Central memory CD8-positive, alpha-beta T cell (primary cell): ENCODE results near the gene PSG3.
"Not testable (repeated sequence)": the region's sequence is repeated elsewhere in the genome, so short reads cannot be mapped to it uniquely, and the experiment has no call there.

Source experiments
- ATAC-seq: fragments of 150-1000 bp; cut with Tn5 transposase; replicated peaks from 2 replicates; pipeline ENCODE4 v1.10.0; 2022; ENCODE audit warnings: mild to moderate bottlenecking, moderate FRiP score, moderate number of reproducible peaks; ENCODE audit not compliant: poor library complexity, severe bottlenecking; ENCODE audit errors: extremely low read depth
- DNase-seq, 2 donors: peaks; one replicate each; pipeline ENCODE4 v3.0.0; 2021; ENCODE audit warnings: low spot score in 2 of 2
- H3K27ac Mint-ChIP-seq: one replicate; pipeline ENCODE4 v1.8.0; 2022; ENCODE audit warnings: low read depth, mild to moderate bottlenecking, moderate library complexity, mixed read lengths
- H3K27me3 Mint-ChIP-seq: one replicate; pipeline ENCODE4 v1.8.0; 2022; ENCODE audit warnings: mixed read lengths
- H3K36me3 Mint-ChIP-seq: one replicate; pipeline ENCODE4 v1.8.0; 2022; ENCODE audit warnings: mild to moderate bottlenecking, moderate library complexity, mixed read lengths; ENCODE audit not compliant: insufficient read depth
- H3K4me1 Mint-ChIP-seq: one replicate; pipeline ENCODE4 v1.8.0; 2022; ENCODE audit warnings: mixed read lengths
- H3K4me3 Mint-ChIP-seq: one replicate; pipeline ENCODE4 v1.8.0; 2022; ENCODE audit warnings: mild to moderate bottlenecking, moderate library complexity, mixed read lengths
- H3K9me3 Mint-ChIP-seq: one replicate; pipeline ENCODE4 v1.8.0; 2022; ENCODE audit warnings: mixed read lengths

PSG3 gene

DNA sequence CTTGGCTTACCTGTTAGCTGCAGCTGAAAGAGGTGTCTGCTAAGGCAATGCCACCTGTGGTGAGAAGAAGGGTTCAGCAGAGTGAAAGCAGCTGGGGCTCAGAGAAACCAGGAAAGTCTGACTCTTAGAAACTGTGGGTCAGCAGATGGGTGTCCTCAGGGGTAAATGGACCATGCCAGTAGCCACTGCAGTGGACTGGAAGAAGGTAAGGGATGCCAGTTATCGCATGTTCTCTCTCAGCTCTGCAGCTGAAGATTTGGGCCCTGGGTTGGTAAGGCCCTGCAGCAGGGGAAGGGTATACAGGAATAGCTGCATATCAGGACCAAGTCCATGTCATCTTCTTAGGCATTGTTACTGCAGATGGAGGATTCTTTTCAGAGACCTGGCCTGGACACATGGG, 12.0 kb upstream of the PSG3 start:
- not testable (repeated sequence) for DNase-seq, H3K36me3 Mint-ChIP-seq, ATAC-seq, H3K9me3 Mint-ChIP-seq, H3K4me1 Mint-ChIP-seq, H3K4me3 Mint-ChIP-seq, H3K27ac Mint-ChIP-seq
- peaks cover 59% of the 10 kb centered on the region for H3K27me3 Mint-ChIP-seq

DNA sequence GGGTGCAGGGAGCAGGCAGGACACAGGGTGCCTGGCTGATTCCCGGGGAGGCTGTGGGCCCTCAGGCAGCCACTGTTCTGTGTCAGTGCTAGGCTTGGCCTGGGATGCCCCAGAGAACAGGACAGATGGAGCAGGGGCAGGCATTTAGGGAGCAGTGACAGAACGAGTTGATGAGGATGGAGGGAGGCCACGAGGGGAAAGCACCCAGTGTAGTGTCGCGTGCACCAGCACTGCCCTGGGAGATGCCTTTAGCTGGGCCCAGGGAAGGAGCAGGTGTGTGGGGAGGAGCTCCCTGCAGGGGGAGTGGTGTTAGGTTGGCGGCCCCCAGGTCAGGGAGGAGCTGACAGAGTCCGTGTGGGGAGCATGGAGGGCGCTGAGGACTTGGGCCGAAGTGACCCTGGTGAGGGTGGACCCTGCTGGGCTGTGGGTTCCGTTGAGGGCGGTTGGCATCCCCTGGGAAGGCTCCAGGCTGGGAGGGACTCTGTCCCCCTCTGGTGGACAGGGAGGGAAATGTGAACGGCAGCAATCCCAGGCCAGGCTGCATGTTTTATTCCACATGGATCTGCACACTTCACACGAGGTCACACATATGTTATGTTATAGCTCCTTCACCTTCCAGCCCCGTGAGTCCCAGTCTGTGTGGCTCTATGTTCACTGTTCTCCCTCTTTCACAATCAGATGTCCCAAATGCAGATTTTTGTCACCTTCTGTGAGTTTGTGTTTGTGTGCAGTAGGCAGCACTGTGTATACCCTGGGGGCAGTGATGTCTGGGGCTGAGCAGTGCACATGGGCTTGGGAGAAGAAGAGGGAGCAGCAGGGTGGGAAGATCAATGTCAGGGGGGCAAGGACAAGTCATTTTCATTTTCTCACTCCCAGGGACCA, 1.7 kb upstream of the PSG3 start:
- not testable (repeated sequence) for ATAC-seq, H3K27ac Mint-ChIP-seq, H3K36me3 Mint-ChIP-seq, H3K4me3 Mint-ChIP-seq, H3K9me3 Mint-ChIP-seq, DNase-seq, H3K4me1 Mint-ChIP-seq
- peaks cover 54% of the 10 kb centered on the region for H3K27me3 Mint-ChIP-seq

DNA sequence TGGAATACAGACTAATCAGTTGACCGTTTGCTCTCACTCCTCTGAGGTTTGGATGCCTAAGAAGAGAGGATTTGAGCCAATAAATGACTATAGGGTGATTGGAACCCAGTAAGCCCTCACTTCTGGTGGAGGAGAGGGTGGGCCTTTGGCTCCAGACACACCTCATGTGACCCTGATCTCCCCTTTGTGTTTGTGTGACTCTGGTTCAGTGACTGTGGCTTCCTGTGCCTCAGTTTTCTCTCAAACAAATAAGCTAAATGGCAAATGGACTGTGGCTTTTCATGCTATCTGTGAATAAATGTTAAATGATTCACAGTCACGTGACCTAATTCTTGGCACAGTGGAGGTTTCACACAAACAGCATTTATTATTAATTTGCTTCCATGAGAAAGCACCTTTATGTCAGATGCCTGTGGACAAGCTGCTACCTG, 2.7 kb downstream of the PSG3 start:
- peaks cover 73% of the 10 kb centered on the region for H3K27me3 Mint-ChIP-seq
- H3K4me3 Mint-ChIP-seq, H3K9me3 Mint-ChIP-seq, H3K4me1 Mint-ChIP-seq, ATAC-seq, H3K27ac Mint-ChIP-seq, H3K36me3 Mint-ChIP-seq, DNase-seq: not testable (repeated sequence)

DNA sequence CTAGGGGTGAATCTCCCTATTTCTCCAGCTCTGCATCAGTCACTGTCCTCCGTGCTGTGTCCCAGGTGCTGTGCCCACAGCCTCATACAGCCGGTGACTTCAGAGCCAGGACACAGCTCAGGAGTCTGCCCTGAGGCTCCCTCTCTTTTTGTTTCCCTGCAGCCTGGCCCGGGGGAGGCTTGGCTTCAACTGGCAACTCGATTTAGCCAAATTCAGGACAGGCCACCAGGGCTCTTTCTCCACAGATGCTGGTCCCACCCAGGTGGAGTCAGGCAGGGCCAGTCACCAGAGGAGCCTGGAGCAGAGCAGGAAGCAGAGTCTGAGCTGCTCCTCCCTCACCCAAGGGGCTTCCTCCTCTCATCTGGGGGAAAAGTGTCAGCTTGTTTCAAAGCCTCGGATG, 11.9 kb downstream of the PSG3 start:
- not testable (repeated sequence) for H3K4me3 Mint-ChIP-seq, H3K4me1 Mint-ChIP-seq, ATAC-seq, H3K36me3 Mint-ChIP-seq, H3K9me3 Mint-ChIP-seq, DNase-seq, H3K27ac Mint-ChIP-seq
- H3K27me3 Mint-ChIP-seq: peaks cover 47% of the 10 kb centered on the region

DNA sequence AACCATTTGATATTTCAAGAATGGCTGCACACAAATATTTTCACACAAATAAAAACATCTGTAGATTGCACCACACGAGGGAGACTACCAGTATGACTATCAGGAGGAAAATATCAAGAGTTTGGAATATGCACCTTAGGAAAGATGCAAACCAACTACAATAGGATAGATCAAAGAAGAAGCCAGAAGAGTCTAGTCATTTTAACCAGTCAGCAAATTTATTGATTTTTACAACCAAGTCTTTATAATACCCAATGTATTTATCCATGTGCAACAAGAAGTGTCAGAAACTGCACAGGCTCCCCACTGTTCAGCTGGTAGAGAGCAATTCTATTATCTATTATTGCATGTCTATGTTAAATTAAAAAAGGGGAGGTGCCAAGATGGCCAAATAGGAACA, 26.3 kb downstream of the PSG3 start:
- ATAC-seq, H3K4me1 Mint-ChIP-seq, H3K36me3 Mint-ChIP-seq, H3K27ac Mint-ChIP-seq, H3K4me3 Mint-ChIP-seq, DNase-seq: not testable (repeated sequence)
- peaks cover 65% of the 10 kb centered on the region for H3K27me3 Mint-ChIP-seq
- peaks cover 11% of the 10 kb centered on the region for H3K9me3 Mint-ChIP-seq

DNA sequence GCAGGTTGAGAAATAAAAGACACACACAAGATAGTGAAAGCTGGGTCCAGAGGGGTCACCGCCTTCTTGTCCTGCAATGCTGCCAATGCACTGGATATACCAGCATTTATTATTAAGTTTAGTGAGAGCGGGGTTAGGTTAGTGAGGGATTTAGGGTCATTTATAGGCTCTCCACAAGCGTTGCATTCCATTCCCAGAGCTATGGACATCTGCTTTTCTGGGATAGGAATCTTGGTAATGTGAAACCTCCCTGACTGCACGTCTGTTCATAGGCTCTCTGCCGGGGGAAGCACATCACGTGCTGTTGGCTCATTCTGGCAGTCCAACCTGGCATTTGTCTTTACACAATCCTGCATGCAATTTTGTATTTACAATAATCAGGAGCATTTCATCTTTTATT, 27.5 kb downstream of the PSG3 start:
- not testable (repeated sequence) for H3K36me3 Mint-ChIP-seq, H3K4me1 Mint-ChIP-seq, ATAC-seq, H3K4me3 Mint-ChIP-seq, DNase-seq, H3K27ac Mint-ChIP-seq
- H3K27me3 Mint-ChIP-seq: peaks cover 77% of the 10 kb centered on the region
- peaks cover 11% of the 10 kb centered on the region for H3K9me3 Mint-ChIP-seq

DNA sequence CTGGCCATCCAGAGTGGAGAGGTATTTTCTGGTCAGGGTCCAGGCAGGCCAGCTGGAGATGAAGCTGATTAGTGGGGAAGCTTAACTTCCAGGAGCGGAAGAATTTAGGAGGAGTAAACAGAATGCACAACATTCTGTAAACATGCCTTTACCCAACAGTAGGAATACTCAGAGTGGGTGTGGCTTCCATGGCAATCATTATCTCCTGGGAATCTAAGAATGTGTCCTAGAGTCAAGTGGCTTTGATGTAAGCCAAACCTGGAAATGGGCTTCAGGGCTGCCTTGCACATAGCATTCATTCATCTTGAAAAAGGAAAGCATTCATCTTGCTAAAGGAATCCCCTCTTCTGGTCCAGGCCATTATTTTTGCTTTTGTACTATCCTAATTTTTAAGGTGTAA, 29.3 kb downstream of the PSG3 start:
- not testable (repeated sequence) for H3K4me1 Mint-ChIP-seq, H3K36me3 Mint-ChIP-seq, H3K9me3 Mint-ChIP-seq, DNase-seq, ATAC-seq, H3K27ac Mint-ChIP-seq, H3K4me3 Mint-ChIP-seq
- peaks cover 65% of the 10 kb centered on the region for H3K27me3 Mint-ChIP-seq

DNA sequence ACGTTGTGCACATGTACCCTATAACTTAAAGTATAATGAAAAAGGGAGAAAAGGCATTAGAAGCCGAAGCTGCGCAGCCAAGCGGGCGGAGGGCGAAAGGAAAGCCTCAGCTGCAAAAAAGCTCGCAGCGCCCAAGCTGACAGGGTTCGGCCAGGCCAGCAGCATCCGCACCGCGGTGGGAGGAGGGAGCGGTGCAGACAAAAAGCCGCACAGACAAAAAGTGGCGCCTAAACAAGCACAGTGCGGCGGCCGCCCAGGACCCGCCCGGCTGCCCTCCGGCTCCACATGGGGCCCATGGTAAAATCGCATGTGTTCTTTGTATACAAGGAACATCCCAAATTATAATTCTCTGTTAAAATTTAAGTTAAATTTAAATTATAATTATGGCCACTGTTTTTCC, 42.4 kb downstream of the PSG3 start:
- no peak for ATAC-seq
- H3K27ac Mint-ChIP-seq: no peak overlapping the region
- H3K4me3 Mint-ChIP-seq: no peak overlapping the region
- H3K9me3 Mint-ChIP-seq: no peaks in the 10 kb centered on the region
- peaks cover 60% of the 10 kb centered on the region for H3K27me3 Mint-ChIP-seq
- no peaks in the 10 kb centered on the region for H3K4me1 Mint-ChIP-seq
- no peaks in the 10 kb centered on the region for H3K36me3 Mint-ChIP-seq
- DNase-seq: no peak

DNA sequence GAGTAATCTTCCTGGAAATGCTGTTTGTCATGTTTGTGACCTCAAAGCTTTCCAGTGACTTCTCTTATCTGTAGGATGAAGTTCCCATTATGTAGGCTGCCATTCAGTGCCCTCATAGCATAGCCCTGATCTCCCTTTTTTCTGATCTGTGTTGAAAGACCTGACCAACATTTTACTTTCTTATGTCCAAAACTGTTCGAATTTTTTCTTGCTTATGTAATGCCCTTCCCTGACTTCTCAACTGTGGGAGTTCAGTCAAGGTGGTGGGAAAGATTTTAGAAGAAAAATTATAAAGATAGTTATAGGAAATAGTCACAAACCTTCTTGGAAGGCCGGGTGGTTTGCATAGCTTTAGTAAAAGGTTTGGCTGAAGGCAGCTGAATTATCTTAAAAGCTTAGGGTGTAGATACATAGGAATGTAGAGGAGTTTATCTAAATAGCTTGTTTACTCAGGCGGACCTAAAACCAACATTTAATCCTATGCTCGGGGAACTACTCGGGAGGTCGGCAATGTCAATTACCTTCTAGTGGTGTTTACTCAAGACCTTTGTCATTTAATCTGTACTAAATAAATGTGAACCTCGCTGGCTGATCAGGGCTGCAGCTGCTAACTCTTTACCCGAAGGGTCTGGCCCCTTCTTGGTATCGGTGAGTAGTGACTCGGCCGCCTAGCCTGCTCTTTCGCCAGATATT, 44.3 kb downstream of the PSG3 start:
- H3K36me3 Mint-ChIP-seq: no peaks in the 10 kb centered on the region
- H3K27ac Mint-ChIP-seq: no peak overlapping the region
- H3K9me3 Mint-ChIP-seq: no peaks in the 10 kb centered on the region
- H3K27me3 Mint-ChIP-seq: peaks cover 79% of the 10 kb centered on the region
- no peaks in the 10 kb centered on the region for H3K4me1 Mint-ChIP-seq
- H3K4me3 Mint-ChIP-seq: no peak overlapping the region
- DNase-seq (no peak), ATAC-seq (no peak)

DNA sequence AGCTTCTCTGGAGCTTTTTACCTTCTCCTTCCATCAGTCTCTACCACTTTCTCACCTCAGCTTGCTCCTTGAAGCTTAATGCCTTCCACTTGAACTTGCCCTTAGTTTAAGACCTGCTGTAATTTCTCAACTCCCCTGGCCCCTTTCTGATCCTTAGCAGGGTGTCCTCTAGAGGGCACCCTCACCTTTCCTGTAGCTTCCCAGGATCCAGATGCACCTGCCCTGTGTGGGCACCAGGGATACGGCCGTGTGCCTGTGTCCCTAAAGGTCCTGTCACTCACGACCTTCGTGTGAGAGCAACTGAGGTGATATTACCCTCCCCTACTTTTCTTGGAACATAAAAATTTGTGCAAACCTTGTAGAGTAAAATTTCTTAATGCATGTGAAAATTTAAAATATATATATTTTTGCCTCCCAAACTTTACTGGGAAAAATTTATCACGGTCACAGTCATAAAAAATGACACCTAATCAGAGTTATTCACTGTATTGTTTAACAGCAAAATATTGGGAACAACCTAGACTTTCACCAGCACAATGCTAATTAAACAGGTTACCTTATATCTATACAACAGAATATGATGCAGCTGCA, 46.4 kb downstream of the PSG3 start:
- H3K27ac Mint-ChIP-seq: no peak overlapping the region
- H3K27me3 Mint-ChIP-seq: peaks cover 78% of the 10 kb centered on the region
- no peaks in the 10 kb centered on the region for H3K9me3 Mint-ChIP-seq

DNA sequence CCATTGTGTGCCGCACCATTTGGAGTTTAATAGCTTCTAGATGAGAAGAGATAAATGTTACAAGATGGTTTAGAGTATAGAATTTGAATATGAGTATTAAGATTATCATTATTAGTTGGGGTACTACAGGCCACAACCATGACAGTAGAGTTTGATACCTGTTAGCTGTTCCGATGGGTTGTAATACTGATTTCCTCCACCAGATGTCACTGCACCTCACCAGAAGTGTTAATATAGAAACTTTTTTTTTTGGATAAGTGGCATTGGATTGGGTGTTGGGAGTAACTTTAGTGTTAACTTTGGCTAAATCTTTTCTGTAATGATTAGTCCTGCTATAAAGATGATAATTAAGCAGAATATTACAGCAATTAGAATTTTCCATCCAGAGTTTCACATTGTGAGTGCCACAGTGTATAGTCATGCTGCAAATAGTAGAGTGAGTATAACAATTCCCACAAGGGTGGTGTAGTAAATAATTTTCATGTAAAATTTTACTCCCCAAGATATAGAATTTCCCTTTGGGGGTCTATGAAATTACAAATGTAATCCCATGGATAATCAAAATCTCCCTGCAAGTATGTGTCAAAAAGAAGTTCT, 56.3 kb downstream of the PSG3 start:
- Mint-ChIP-seq H3K27ac (no peak overlapping the region), H3K4me1 (no peaks in the 10 kb centered on the region), H3K9me3 (peaks cover 17% of the 10 kb centered on the region), H3K4me3 (no peak overlapping the region), H3K36me3 (no peaks in the 10 kb centered on the region), H3K27me3 (peaks cover 37% of the 10 kb centered on the region)
- ATAC-seq: no peak
- no peak for DNase-seq

More for the DNA sequence above, 46.4 kb downstream of the PSG3 start:
- no peak overlapping the region for H3K4me3 Mint-ChIP-seq
- H3K36me3 Mint-ChIP-seq: no peaks in the 10 kb centered on the region
- ATAC-seq: no peak
- DNase-seq: no peak
- no peaks in the 10 kb centered on the region for H3K4me1 Mint-ChIP-seq

DNA sequence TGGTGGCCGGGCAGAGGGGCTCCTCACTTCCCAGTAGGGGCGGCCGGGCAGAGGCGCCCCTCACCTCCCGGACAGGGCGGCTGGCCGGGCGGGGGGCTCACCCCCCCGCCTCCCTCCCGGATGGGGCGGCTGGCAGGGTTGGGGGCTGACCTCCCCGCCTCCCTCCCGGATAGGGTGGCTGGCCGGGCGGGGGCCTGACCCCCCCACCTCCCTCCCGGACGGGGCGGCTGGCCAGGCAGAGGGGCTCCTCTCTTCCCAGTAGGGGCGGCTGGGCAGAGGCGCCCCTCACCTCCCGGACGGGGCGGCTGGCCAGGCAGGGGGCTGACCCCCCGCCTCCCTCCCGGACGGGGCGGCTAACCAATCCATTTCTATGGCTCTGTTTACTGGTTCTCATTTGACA, 64.0 kb downstream of the PSG3 start:
- Mint-ChIP-seq H3K9me3 (peaks cover 11% of the 10 kb centered on the region), H3K27me3 (peaks cover 17% of the 10 kb centered on the region)
- not testable (repeated sequence) for H3K36me3 Mint-ChIP-seq, H3K27ac Mint-ChIP-seq, ATAC-seq, H3K4me1 Mint-ChIP-seq, H3K4me3 Mint-ChIP-seq, DNase-seq
